Myocyte (in vitro differentiated cells): Measurements from ENCODE around the gene GAS6. TPM values are rescaled to one million over a fixed set of nuclear protein-coding genes. Genes with fewer than 3 reads are reported as not detected.
"Not testable (repeated sequence)": the region's sequence is repeated elsewhere in the genome, so short reads cannot be mapped to it uniquely, and the experiment has no call there.

Experiments used
- DNase-seq: peaks from one replicate; pipeline ENCODE4 v3.0.0-alpha.2; 2012; ENCODE audit warnings: low read depth
- total RNA-seq: library from RNA; depleted of rRNA; stranded (reverse); fragments of >200 nt; gene quantifications from 2 replicates; pipeline ENCODE4 v1.2.3, GENCODE V29; 2014

The GAS6 gene
- total RNA-seq, 1 donor from 2014 or later: 172 TPM

DNA sequence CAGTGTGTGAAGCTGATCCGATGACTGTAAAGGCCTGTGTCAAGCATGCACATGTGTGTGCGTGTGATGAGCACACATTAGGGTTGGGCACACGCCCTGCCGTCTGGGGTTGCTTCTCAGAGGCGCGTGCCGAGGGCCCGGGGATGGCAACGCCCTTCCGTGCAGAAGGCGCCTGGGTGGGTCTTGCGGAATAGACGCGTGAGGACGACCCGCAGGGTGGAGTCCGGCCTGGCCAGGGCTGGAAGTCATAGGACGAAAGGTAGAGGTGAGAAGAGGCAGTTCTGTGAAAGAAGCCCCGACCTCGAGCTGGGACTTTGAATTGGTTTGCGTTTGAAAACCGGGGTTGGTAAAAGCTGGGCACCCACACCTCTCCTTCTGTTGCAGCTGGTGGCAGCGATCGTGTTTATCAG, 69.1 kb downstream of the GAS6 start:
- no peak for DNase-seq

DNA sequence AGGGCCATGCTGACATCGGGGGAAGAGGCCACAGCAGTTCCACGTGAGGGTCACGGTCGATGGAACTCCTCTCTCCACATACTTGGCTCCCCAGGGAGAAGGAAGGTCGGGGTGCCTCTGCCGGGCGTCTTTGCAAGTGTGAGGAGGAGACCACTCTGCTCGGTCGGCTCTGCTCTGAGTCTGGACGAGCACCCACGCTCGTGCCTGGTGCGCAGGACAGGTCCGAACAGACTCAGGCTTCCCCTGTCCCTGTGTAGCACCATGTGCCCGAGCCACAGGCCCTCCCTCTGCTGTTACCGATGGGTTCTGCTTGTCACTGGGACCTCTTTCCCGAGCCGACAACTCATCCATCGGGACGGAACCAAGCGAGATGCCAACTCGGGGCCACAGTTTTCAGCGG, 69.8 kb downstream of the GAS6 start:
- DNase-seq: no peak

DNA sequence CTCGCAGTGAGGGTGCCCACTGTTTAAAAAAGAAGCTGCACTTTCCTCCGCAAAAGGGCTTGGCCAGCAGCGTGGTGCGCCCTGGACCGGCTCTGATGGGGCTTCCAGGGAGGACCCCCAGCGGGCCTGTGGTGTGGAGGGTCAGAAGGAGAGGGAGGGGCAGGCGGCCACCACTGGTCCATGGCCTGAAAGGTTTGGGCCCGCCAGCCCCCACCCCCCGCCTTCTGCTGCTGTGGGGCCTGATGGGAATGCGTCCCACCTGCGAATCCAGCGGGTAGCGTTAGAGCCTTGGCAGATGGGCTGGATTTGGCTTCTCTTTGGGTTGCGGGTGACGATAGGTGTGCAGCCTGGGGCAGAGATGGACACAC, 70.2 kb downstream of the GAS6 start:
- DNase-seq: no peak

DNA sequence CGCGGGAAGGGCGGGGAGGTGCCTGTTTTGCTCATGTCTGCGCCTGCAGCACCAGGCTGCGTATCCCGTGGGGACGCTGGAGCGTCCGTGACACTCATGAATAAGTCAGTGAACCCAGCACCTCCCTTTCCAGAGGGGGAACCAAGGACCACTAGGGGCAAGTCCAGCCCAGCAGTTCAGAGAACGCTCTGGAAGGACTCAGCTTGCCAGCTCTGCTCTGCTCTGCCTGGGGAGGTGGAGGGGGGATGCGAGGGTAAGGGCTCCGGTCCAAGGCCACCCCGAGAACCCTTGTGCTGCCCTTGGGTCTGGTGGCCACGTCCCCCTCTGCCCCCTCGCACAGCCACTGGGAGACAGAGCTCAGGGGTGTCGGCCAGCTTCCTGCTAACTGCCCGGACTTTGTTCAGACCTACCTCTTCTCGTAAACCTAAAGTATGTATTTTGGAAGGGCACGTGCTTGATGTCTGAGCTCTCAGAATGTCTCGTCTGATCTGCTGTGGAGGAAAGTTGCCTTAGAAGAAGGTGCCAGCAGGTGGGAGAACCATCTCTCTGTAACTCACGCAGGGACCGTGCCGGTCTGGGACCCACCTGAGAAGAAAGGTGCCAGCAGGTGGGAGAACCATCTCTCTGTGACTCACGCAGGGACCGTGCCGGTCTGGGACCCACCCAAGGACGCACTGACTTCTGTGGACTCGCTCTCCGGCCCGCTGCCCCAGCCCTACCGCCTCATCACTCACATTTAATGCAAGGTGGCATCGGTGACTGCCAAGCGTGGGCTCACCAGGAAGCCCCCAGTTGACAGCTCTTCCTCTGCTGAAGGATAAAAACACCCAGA, 70.8 kb downstream of the GAS6 start:
- no peak for DNase-seq

DNA sequence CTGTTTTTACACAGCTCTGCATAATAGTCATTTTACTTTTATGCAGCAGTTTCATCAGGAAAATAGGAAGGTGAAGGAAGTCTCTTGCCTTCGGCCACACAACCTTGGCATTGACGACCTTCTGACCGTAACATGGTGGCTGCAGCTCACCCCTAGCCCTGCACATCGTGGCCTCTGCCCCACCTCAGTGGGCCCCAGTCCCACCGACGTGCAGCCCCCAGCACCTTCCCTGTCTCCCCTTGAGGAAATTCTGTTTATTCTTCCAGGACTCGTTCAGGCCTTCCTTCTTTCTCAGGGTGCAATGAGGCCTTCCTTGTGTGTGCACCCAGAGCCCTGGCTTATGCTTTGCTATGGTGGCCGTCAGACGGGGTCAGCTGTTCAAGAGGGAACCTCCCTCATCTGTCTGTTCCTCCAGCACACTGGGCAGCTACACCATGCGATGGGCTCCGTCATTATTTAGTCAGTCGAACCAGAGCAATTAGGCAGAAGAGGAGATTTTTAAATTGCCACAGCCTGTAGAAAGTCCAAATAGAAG, 71.6 kb downstream of the GAS6 start:
- DNase-seq: no peak

DNA sequence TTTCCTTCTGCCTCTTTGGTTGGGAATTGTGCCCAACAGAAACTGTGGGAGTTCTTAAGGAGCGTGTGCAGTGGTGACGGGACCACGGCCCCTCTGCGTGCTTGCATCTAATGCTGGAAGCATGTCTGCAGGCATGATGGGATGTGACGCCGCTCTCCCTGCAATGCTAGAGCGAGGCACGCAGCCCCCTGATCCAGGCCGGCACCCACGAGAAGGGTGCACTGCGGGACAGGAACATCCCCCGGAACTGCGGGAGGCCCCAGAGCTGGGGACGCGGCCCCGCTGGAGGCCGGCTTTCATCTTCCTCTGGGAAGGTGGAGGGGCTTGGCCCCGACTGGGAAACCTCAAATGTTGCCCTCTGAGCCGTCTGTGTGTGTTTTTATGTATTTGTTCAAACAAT, 72.1 kb downstream of the GAS6 start:
- DNase-seq: no peak

DNA sequence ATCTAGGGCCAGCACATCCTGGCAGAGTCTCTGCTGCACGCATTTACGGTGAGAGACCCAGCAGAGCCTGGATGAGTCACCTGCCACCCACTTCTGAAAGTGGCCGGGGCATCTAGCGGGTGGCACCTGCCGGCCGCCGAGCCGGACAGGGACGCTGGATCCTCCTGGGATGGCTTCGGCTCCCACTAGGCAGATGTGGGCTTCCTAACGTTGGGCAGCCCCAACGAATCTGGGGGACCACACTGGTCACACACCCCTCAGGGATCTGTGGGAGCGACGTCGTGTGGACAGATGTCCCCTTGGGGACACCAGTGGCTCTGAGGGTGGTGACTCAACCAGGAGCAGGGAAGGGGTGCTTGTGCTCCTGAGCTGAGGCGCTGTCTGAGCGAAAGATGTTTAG, 72.7 kb downstream of the GAS6 start:
- no peak for DNase-seq

DNA sequence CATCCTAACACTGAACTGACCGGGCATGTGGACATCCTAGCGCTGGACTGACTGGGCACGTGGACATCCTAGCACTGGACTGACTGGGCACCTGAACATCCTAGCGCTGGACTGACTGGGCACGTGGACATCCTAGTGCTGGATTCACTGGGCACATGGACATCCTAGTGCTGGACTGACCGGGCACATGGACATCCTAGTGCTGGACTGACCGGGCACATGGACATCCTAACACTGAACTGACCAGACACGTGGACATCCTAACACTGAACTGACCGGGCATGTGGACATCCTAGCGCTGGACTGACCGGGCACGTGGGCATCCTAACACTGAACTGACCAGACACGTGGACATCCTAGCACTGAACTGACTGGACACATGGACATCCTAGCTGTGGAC, 73.9 kb downstream of the GAS6 start:
- not testable (repeated sequence) for DNase-seq

DNA sequence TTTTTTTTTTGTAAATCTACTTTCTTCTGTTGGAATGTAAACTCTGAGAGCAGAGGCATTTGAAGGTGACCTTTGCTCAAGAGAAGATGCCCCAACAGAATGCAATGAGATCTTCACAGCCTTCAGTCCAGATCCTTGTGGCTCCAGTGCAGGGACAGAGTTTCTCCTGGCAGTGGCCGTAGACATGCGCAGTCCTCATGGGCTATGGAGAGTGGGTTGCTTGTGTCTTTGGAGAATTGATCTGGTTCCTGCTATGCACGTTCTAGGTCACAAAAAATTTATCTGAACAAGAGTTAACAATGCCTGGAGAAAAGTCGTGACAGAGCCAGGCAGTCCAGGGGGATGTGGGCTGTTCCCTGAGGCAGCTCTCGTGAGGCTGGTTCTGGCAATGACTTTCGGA, 74.7 kb downstream of the GAS6 start:
- no peak for DNase-seq

DNA sequence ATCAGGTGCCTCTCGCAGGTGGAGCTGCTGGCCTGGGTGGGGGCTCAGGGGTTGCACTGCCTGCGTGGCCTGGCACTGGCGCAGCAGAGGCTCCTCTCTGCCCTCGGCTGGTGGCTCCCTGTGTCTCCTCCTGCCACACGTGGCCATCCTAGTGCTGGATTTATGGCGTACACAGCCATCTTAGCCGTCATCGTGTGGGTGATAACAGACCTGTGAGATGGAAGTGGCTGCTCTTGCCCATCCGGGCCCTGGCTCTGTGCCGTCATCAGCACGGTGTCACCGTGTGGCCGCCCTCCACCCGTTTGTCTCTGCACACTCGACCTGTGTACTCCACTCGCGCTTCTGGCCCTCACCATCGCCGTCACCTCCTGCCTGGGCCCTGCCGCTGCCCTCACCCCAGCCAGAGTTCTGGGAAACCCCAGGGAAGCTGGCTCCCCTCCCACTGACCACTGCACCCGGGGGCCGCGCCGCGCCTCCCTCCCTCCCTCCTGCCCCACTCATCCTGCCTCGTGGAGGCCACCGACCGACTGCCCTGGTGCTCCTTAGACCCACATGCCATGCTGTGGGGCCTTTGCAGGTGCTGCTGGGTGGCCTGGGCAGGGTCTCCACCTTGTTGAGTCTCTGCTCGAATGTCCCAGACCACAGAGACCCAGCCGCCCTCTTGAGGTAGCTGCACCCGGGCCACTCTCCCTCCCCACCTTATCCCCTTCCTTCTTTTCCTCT, 75.3 kb downstream of the GAS6 start:
- DNase-seq: no peak

DNA sequence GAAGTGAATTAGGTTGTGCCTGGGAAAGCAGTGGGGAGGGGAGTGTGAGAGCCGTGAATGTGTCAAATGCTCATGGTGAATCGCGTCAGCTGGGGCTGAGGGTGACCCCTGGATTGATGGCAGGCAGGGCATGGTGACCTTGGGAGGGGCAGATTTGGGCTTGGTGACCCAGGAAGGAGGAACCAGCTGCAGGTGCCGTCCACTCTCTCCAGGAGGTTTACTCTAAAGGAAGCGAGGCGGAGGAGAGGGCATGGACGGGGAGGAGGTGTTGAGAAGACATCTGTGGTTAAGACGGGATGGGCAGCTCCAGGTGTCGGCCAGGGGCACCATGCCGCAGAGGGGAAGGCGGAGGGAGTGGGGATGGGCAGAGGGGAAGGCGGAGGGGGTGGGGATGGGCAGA, 76.2 kb downstream of the GAS6 start:
- no peak for DNase-seq

DNA sequence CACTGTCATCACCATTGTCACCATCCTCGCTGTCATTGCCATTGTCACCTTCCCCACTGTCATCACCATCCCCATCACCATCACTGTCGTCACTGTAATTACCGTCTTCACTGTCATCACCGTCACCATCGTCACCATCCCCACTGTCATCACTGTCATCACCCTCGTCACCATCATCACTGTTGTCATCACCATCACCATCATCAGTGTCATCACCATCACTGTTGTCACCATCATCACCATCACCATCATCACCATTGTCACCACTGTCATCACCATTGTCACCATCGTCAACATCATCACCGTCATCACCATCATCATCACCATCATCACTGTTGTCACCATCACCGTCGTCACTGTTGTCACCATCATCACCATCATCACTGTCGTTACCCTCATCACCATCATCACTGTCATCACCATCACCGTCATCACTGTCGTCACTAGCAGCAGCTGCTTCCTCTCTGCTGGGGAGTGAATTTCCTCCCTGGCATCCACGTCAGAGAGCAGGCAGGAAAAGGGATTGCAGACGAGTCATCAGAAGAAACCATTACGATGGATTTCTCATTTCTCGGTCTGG, 77.5 kb downstream of the GAS6 start:
- peak; percentile 17 for DNase-seq

DNA sequence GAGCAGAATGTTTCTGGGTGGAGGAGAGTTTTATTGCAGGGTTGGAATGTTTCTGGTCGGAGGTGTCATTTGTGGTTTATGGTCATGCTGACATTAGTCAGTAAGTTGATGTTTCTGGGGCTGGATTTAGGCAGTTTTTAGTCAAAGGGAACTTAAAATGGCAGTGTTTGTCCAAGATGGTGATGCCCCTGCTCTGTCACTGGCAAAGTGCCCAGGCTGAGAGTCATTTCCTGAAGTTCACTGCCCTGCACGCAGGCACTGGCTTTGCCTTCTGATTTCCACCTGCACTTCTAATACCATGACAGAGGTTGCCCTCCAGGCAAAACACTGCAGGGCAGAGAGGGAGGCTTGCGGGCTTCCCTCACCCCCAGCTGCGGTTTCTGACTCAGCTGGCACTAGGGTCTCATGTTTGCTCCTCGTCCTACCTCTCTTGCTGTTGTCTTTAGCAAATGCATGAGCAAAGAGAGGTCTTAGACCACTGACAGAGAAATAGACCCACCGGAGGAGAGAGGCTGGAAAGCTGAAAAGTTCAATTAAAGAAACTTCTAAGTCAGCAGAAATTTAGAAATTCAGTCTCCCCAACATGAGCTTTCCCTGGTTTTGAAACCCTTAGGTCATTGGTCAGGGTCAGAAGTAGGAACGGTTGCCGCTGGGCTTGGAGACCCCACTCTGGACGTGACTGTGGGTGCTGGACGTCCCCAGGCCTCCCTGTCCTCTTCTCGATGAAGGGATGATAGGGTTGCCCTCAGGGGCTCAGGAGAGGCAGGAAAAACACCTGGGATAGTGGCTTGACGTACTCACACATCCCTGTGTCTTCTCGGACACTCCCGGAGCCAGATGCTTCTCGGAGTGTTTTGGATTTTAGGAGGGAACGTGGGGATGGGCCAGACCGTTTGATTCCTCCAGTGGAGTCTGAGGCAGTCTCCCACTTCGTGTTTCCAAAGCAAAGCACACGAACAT, 78.5 kb downstream of the GAS6 start:
- peak; percentile 67 for DNase-seq

DNA sequence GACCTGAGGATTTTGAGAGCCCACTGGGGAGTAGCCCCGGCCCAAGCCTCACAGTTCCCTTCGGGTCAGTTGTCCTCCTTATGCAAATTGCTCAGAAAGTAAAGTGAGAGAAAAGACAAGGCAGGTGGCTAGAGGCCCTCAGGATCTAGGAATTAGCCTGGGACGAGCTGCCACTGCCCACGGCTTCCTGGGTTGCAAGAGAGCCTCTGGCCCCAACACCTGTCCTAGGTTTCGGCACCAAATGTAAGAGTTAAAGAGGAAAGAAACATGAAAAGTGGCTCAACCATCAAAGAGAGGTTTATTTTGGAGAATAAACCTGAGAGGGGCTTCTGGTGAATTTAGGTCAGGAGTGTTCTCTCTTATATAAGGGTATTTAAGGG, 79.2 kb downstream of the GAS6 start:
- DNase-seq: no peak

DNA sequence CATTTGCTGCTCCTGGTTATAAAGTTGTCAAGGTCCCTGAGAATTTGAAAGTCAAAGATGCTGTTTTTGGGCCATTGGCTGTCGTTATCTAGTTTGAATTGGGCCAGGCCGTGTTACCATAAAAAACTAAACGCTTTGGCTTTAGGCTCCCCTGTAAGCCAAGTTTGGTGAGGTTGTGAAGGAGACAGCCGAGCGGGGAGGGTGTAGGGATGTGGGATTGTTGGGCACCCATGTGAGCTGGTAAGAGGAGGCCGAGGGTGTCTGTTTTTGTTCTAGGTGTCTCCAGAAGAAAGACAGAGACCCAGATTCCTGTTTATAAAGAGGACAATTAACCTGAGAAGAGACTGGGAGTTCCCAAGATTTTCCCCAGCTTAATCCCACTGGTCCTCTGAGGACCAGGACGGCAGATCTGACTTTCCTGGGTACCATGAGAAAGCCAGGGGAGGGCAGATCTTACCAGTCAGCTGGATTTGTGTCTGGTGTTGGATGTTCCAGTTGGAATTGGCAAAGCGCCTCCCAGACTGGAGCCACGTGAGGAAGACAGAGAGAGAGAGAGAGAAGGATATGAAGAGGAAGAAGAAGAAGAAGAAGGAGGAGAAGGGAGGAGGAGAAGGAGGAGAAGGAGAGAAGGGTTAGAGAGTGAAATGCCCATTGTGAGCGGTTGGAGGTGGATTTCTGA, 79.8 kb downstream of the GAS6 start:
- no peak for DNase-seq

DNA sequence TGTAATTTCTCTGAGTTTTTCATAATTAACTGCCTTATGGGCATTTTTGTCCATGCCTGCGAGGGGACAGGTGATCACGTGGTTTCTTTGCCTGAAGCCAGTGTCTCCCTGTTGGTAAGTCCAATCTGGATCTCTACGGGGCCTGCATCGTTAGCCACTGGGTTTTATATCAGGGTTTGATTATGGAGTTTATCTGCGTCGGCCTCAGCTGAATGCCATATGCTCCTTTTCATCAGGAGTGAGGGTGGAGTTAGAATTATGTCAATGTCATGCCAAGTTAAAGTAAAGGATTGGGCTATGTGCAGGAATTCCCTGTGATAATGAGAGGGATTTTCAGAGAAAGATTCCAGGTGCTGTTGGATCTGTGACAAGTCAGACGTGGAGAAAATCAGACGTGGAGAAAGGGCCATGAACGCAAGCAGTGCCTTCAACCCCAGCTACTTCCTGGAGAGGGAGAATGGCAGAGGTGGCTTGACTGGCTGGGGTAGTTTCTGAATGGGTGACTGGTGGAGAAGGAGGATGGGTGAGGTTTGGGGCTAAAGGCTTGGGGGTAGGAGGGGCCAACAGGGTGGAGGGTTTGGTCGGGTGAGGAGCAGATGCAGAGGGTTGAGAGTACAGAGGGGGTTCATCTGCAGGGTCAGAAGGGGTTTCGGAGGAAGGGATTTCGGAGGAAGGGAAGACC, 80.5 kb downstream of the GAS6 start:
- DNase-seq: no peak

DNA sequence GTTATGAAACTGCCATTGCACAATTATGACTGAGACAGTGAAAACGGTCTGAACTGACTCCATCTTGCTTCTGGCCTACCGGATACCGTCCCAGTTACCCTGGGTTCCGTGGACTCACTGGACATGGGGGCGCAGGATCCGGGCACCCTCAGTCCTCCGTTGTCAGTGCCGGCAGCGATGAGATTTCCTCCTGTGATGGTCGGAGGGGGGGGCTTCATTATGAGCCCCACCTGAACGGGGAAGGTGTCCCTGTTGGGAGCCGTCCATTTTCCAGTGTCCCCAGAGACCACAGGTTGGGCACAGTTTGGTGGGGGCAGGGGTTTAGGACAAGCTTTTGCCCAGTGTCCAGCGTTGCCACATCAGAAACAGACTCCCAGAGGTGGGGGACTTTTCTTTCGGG, 81.4 kb downstream of the GAS6 start:
- no peak for DNase-seq

DNA sequence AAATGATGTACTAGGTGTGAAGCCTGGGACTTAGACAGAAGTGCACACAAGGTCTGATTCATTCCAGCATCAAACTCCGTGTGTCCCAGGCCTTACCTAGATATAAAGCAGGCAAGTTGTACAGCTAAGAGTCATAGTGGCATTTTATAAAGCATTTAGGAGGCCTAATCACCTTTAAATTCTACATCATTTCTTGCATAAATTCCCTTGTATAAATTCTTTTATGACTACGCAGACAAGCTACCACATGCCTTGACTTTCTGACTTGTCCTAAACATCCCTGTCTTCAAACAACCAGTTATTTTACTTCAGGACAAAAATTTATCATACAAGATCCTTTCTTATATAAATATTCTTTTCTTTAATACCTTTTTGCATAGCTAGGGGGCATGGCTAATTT, 82.3 kb downstream of the GAS6 start:
- no peak for DNase-seq

DNA sequence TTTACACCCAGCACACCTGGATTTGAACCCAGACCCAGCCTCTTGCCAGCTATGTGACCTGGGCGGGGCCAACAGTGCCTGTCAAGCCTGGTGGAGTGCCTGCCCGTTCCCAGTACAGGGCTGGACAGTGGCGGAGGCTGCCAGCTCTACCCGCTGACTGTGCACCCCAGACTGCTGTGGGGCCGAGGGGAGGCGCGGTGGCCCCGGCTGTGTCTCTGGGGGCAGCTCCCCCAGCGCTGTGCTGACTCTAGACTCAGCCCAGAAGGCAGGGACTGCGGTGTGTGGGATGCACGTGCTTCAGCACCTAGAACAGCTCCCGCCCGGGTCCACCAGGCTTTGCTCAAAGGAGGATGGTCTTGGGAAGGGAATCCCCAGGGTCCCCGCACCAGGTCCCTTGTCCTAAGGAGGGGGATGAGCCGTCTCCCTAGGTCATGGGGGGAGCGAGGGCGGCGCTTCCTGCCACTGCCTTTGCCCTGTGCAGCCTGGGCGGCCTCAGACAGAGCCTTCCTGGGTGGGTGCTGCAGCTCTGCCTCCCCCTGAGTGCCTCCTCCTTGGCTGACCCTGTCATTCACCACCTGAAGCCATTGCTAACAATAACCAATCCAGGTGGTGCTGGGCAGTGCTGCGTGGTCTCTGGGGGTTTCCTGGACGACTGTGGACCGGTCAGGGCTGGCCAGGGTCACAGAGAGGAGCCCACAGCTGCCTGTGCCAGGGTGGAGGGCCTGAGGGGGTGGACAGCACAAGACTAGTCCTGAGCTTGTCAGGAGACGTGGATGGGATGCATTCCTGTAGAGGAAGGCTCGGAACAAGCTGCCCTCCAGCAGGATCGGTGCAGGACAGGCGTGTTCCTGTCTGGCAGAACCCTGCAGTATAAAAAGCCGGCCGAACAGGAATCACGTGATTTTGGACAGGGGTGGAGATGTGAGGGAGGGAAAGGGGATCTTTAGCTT, 86.3 kb downstream of the GAS6 start:
- DNase-seq: peak; percentile 62
